ENCODE data around the gene JADE3.

- TF ChIP-seq REST (IDR thresholded peaks at IDR 0.05; ENCODE audit: insufficient replicate concordance, low read depth) (no peak), POLR2AphosphoS5 (IDR thresholded peaks at IDR 0.05; ENCODE audit: low read depth) (no peak), CTCF (IDR thresholded peaks at IDR 0.05; ENCODE audit: insufficient read depth, low read length) (no peak)
These were observed 6.2 kb downstream of the JADE3 start for GRCh38 chrX:46918434-46918833.
